ENCODE measurements around the gene UNK.
"Not testable (repeated sequence)": the region's sequence is repeated elsewhere in the genome, so short reads cannot be mapped to it uniquely, and the experiment has no call there.

The UNK gene

DNA sequence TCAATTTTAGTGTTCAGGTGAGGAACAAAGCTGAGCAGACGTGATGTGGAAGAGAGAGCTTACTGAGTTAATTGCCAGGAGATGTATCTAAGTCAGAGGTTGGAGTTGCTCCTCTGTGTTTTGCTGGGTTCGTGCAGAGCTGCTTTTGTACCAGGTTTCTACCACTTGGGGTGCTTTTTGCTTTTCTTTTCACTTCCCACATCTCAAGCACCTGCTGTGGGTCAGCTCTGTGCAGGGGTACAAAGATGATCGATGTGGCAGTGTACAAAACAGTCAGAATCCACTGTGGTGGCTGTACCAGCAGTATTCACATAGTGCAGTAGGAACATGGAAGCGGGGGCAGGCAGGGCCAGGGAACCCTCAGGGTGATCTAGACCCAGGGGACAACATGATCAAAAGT, 14.8 kb downstream of the UNK start:
- DNase-seq (ENCODE audit: low read depth, low spot score) = no peak

DNA sequence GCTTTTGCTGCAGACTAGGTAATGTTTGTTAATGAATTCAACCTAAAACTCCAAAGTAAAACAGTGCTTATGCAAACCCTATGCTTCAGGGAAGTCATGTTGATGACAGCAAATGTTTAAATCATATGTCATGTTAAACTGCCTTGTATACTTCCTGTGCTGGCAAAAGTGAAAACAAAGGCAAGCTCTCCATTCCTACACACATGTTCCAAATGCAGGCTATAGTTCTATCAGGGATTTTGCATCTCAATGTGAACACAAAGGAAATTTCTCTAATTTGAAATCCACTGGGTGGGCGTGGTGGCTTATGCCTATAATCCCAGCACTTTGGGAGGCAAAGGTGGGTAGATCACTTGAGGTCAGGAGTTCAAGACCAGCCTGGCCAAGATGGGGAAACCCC, 19.3 kb downstream of the UNK start:
- no peak for DNase-seq (ENCODE audit: low read depth, low spot score)

DNA sequence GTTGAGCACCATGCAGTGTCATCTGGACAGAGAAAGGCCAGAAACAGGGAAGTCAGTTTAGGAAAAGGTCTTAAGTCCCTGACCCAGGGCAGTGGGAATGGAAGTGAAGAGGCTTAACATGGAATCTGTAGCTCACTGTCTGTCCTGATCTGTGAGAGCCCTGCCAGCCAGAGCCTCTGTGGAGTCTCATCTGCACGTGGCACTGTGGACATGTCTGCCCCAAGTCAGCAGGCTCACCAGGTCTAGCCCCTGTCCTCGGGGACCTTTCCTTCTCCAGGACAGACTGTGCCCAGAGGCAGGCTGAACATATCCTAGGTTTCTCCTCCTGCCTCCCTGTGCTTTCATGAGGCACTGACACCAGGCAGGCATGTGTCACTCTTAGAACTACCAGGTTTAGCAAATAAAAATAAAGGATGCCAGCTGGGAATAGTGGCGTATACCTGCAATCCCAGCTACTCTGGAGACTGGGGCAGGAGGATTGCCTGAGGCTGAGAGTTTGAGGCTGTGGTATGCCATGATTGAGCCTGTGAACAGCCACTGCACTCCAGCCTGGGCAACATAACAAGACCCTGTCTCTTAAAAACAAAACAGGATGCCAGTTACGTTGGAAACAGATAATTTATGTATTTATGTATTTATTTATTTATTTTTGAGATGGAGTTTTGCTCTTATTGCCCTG, 22.4 kb downstream of the UNK start:
- no peak for DNase-seq (ENCODE audit: low read depth, low spot score)

DNA sequence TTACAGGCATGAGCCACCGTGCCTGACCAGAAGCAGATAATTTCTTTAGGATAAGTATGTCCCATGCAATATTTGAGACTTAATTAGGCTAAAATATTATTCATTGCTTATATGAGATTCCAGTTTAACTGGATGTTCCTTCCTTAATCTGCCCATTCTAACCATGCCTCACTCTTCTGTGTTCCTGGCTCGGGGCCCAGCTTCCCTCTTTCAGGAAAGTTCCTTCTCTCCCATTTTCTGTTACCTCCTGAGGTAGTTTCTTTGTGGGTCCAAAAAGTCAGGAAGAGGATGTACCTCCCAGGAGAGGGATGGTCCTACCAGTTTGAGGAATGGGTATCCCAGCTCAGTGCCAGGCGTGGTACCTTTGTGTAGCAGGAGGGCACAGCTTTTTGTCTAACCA, 23.3 kb downstream of the UNK start:
- DNase-seq (ENCODE audit: low read depth, low spot score) = no peak

DNA sequence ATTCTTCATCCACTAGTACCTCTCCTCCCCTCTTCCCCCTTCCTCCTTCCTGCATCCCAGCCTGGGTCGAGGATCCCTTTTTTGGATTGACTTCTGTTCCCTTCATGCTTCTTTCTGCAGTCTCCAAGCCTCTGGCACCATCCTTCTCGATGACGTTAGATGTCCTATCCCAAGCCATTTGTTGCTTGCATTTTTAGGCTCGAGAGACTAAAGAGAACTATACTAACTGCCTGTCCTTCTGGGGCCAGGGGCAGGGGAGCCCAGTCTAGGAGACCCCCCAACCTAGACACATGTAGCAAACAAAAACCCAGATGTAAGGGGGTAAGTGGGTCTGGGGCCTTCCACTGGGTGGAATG, 23.9 kb downstream of the UNK start:
- DNase-seq (ENCODE audit: low read depth, low spot score) = no peak

DNA sequence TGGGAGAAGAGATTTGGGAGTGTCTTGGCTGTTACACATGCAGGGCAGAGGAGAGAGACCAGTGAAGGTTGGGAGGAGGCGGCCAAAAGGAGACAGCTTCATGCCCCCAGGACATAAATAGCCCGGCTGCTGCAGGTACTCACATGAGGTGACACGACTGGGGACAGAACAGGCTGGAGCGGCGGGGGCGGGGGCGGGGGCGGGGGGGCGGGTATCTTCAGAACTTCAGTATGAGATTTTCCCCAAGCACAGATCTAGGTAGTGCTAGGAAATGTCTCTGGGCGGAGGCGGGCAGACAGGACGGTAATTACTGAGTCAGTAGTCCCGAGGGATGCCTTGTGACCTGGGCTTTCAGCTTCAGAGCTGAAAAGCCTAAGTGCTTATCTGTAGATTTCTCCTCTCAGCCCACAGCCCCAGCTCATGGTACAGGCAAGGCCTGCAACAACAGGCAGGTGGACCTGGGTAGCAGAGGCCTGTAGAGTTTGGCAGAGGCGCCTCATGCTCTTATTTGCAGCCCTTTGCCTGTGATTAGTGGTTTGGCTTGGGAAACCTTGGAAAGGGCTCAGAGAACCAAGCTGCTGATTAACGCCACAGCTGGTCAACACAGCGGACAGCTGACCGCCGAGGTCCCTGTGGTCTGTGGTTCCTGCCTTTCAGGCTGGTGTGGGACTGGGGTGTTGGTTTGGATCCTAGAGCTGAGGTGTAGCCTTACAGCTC, 24.5 kb downstream of the UNK start:
- no peak for DNase-seq (ENCODE audit: low read depth, low spot score)

DNA sequence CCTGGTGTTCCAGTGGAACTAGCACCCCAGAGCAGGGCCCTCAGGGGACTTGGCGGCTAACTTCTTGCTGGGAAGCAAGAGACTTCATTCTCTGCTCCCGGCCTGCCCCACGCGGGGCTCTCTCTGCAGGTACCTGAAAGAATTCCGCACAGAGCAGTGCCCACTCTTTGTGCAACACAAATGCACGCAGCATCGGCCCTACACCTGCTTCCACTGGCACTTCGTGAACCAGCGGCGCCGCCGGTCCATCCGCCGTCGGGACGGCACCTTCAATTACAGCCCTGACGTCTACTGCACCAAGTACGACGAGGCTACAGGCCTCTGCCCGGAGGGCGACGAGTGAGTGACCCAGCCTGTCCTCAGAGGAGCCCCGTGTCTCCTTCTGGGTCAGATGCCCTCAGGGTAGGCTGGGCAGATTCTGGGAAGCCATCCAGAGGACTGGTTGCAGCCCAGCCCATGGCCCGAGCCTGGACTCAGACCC, 25.1 kb downstream of the UNK start:
- no peak for DNase-seq (ENCODE audit: low read depth, low spot score)

DNA sequence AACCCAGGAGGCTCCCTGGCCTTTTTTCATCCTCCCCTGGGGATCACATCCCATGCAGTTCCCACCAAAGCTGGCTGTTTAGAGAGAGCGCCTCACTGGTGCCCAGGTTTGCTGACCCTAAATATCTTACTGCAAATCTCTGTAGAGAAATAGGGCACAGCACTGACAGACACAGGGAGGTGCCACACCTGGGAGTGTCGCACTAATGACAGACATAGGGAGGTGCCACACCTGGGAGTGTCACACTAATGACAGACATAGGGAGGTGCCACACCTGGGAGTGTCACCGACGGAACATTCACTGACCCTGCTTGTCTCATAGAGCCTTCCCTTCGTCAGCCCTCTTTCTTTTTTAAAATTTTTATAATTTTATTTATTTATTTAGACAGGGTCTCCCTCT, 25.6 kb downstream of the UNK start:
- no peak for DNase-seq (ENCODE audit: low read depth, low spot score)

DNA sequence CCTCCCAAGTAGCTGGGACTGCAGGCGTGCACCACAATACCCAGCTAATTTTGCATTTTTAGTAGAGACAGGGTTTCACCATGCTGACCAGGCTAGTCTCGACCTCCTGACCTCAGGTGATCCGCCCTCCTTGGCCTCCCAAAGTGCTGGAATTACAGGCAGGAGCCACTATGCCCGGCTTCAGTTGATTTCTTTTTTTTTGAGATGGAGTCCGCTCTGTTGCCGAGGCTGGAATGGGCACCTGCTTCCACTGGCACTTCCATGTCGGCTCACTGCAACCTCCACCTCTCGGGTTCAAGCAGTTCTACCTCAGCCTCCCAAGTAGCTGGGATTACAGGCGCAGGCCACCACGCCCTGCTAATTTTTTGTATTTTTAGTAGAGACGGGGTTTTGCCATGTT, 26.1 kb downstream of the UNK start:
- DNase-seq (ENCODE audit: low read depth, low spot score) = not testable (repeated sequence)

DNA sequence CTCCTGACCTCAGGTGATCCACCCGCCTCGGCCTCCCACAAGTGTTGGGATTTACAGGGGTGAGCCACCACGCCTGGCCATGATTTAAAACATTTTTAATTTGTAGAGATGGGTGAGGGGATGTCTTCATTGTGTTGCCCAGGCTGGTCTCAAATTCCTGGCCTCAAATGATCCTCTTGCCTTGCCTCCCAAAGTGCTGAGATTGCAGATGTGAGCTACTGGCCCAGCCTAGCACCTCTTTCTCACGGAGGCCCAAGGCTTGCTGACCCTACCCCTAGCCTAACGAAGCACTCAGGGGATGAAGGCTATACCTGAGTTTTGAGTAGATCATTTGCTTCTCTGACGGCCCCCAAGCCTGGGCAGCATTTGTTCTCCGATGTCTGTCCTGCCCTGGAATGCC, 26.6 kb downstream of the UNK start:
- DNase-seq (ENCODE audit: low read depth, low spot score) = no peak

DNA sequence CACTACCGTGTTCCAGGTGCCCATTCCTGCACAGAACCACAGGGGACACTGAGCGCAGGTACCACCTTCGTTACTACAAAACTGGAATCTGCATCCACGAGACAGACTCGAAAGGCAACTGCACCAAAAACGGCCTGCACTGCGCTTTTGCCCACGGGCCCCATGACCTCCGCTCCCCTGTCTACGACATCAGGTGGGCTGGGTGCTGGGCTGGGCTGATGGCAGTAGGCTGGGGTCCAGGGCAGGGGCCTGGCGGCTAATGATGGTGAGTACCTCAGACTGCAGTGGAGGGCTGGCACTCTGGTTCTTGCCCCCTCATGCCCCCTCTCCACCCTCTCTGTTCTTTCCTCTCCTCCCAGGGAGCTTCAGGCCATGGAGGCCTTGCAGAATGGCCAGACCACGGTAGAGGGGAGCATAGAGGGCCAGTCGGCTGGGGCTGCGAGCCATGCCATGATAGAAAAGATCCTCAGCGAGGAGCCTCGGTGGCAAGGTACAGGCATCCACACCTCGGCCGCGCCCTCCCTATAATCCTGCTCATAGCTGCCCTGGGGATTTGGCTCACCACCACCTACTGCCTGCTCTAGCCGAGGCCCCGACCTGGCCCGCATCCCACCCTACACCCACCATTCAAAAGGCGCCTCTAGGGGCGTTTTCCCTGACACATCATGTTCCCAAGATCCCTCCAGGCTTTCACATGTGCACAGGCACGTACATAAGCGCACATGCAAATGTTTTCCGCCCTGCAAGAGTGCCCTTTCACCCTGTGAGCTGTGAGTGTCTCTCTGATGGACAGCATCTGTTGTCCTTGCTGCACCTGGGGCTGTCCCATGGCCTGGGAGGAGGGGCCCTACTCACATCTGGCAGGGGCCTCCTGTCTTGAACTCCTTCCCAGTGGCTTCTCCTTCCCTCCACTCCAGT, 27.7 kb downstream of the UNK start:
- DNase-seq (ENCODE audit: low read depth, low spot score) = no peak

DNA sequence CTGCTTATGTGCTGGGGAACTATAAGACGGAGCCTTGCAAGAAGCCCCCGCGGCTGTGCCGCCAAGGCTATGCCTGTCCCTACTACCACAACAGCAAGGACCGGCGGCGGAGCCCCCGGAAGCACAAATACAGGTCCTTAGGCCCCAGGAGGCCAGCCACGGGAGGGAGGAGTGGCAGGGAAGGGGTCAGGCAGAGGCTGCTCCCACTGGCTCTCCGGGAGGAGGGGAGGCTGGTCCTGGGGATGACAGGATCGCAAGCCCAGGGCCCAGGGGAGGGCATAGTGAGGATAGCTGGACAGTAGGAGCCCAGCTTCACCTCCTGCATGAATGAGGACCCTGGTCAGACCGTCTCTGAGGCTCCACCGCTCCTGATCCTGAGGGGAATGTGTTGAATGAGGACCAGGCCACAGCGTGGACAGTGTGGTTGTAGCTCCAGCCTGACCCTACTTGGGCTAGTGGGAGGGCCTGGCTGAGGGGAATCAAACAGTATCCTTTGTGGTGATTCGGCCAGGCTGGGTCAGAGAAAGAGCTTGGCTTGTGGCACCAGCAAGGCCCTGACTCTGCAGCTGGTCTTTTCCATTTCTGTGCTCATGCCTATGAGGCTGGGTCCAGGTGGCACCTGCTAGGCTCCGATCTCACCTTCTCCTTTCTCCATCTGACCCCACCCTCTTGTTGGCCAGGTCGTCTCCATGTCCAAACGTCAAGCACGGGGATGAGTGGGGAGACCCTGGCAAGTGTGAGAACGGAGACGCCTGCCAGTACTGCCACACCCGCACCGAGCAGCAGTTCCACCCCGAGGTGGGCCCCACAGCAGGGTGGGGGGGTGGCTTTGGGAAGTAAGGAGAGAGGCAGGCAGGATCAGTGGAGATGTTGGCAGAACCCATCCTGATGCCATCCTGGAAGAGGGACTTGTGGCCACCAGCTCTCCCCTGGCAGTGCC, 28.7 kb downstream of the UNK start:
- DNase-seq (ENCODE audit: low read depth, low spot score) = no peak

DNA sequence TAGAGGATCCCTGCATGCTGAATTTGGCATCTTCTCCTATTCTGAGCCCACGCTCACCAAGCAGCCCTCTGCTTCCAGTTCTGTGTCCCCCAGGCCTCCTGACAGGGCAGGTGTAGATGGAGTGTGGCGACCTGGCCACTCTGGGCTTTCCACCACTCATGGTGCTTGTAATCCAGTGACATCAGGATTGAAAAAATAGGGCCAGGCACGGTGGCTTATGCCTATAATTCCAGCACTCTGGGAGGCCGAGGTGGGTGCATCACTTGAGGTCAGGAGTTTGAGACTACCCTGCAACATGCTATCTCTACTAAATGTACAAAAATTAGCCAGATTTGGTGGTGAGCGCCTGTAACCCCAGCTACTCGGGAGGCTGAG, 29.4 kb downstream of the UNK start:
- no peak for DNase-seq (ENCODE audit: low read depth, low spot score)

DNA sequence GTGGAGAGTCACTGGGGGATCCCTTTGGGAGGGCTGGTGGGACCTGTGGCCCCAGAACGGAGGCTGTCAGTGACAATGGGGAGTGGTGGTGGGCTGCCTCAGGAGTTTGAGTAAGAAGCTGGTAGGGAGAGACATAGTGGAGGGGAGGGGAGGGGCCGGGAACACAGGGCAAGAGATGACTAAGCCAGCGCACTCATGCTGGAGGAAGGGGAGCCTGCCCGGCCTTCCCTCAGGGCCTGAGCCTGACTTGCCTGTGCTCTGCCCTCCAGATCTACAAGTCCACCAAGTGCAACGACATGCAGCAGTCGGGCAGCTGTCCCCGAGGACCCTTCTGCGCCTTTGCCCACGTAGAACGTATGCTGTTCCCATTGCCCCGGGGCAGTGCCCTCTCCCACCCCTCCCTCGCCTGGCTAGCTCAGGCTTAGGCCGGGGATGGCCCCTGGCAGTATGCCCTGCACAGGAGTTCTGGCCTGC, 30.3 kb downstream of the UNK start:
- DNase-seq (ENCODE audit: low read depth, low spot score) = no peak

DNA sequence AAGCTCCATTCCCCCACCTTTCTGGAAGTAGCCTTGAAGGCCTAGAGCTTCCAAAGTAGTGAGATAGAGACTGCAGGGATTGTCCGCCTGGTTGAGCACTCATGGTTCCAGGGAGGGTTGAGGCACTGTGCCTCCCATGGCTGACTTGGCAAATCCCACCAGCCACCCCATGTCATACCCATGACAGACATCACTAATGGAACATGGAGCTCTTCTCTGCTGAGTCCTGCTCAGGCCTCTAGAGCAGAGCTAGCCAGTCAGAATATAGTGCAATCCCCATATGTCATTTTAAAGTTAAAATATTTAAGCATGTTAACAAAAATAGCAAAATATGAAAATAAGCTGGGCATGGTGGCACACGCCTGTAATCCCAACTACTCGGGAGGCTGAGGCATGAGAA, 30.8 kb downstream of the UNK start:
- no peak for DNase-seq (ENCODE audit: low read depth, low spot score)

DNA sequence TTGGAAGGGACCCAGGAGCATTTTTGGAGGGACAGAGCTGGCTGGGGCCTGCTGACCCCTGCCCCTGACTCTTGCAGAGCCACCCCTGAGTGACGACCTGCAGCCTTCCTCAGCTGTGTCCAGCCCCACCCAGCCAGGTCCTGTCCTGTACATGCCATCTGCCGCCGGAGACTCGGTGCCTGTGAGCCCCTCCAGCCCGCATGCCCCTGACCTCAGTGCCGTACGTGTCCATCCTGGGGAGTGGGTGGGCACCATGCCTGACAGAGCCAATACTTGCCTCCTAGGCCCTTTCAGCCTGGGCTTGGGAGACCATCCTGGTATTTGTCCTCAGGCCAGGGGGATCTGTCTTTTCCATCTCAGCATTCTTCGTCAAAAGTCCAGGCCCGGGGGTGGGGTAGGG, 32.1 kb downstream of the UNK start:
- DNase-seq (ENCODE audit: low read depth, low spot score) = no peak

DNA sequence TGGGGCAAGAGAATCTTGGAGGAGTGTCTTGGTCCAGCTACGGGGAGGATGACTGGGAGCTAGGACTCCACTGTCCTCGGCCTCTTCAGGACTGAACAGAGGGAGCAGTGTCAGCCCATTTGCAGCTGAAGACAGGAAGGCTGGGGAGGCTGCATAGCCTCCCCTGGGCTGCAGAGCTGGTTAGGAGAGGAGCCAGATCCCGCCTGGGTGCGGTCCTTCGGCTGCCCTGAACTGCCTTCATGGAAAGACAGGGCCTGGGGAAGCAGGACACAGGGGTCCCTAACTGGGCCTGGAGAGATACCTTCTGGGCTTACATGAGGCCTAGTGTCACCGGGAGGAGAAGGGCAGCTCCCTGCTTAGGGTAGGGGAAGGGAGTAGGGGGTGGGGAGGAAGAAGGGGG, 33.0 kb downstream of the UNK start:
- DNase-seq (ENCODE audit: low read depth, low spot score) = no peak

DNA sequence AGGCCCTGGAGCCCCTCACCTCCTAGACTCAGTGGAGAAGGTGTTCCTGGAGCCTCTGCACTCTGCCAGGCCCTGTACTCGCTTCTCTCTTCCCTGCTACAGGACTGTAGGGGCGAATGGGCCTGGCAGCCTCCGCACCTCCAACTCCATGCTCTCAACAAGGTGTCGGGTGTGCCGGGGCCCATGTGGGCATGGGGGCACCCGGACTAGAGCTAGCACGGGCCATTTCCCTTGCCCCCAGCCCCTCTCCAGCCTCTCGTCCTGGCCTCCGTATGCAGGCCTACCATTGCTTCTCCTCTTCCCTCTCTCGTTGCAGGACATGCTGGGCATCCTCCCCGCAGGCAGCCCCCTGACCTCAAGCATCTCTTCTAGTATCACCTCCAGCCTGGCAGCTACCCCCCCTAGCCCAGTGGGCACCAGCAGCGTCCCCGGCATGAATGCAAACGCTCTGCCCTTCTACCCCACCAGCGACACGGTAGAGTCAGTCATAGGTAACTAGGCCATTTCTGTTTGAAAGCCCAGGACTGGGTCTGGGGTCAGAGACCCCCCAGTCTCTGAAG, 33.8 kb downstream of the UNK start:
- DNase-seq (ENCODE audit: low read depth, low spot score) = no peak

DNA sequence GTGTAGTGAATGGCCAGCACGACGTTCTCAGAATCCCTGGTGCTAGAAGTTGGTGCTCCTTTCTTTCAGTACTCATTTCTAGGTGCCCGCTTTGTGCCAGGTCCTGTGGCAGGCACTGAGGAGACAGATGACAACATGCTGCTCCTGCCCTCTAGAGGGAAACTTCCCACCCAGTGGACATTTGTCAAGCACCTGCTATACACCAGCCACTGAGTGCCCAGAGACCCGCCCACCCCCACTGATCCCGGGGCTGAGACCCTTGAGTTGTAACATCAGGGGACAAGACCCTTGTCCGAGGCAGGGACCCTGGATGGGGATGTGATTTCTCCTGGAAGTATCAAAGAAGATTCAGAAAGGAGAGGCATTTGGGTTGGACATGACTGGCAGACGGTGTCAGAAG, 34.5 kb downstream of the UNK start:
- no peak for DNase-seq (ENCODE audit: low read depth, low spot score)

DNA sequence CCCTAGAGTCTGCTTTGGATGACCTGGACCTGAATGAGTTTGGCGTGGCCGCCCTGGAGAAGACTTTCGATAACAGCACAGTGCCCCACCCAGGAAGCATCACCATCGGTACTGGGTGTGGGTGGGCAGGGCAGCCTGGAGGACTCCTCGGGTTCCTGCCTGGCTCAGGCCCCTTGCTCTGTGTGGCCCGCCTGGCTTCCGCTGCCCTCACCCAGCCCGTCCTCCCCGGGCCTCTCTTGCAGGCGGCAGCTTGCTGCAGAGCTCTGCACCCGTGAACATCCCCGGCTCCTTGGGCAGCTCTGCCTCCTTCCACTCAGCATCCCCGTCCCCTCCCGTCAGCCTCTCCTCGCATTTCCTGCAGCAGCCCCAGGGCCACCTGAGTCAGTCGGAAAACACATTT, 35.1 kb downstream of the UNK start:
- DNase-seq (ENCODE audit: low read depth, low spot score) = no peak

All from brain pericyte (primary cell).